A549 (cell line): ENCODE data around the gene ALDH5A1. TPM values are rescaled to one million over a fixed set of nuclear protein-coding genes. Genes with fewer than 3 reads are reported as not detected.

Experiments used
- ATAC-seq, 2 experiments: fragments of 200-7000 bp in 1 of 2; fragments of >200 bp in 1 of 2; cut with Nextera tagmentation in 1 of 2; cut with Tn5 transposase in 1 of 2; 3 replicates each; pipeline versions ENCODE4 v1.8.0 to v1.9.1; 2018 to 2020; ENCODE audit warnings: mild to moderate bottlenecking in 1 of 2, moderate library complexity in 1 of 2
- CTCF ChIA-PET: fragments of 300-600 bp; sonication (Branson Sonifier 250); formaldehyde crosslinking; extraction: SDS; loops from one replicate; lab custom pipeline; 2021; ENCODE audit warnings: antibody characterized with exemption, inconsistent platforms; lab: Yijun Ruan, JAX
- POLR2A ChIA-PET: fragments of 350-600 bp; formaldehyde crosslinking; extraction: SDS; loops from one replicate; lab custom pipeline; 2021; ENCODE audit warnings: antibody characterized with exemption, inconsistent platforms; lab: Yijun Ruan, JAX
- DNase-seq, 2 experiments: peaks; one replicate each; pipeline versions ENCODE4 v3.0.0 to v3.0.0-alpha.2; 2011 to 2016; ENCODE audit warnings: low read depth in 1 of 2, low spot score in 1 of 2
- FAIRE-seq: peaks from 2 replicates; lab custom pipeline; 2011; peaks lifted over from hg19 to GRCh38; lab: Jason Lieb, UNC
- H3K27ac ChIP-seq, 2 experiments: fragments of >200 bp; sonication (Bioruptor Twin); formaldehyde crosslinking; 3 replicates each; pipeline ENCODE4 v1.5.1; 2016 to 2017
- H3K4me1 ChIP-seq: fragments of >200 bp; sonication (Bioruptor Twin); formaldehyde crosslinking; 3 replicates; pipeline ENCODE4 v1.6.1; 2016
- H3K4me2 ChIP-seq: fragments of >200 bp; sonication (Bioruptor Twin); formaldehyde crosslinking; 3 replicates; pipeline ENCODE4 v1.6.1; 2016
- H3K4me3 ChIP-seq: fragments of >200 bp; sonication (Bioruptor Twin); formaldehyde crosslinking; 3 replicates; pipeline ENCODE4 v1.5.1; 2016
- H3K9me3 ChIP-seq: fragments of >200 bp; sonication (Bioruptor Twin); formaldehyde crosslinking; 3 replicates; pipeline ENCODE4 v1.6.1; 2016
- CBX8 ChIP-seq: fragments of 200-600 bp; sonication (generic); IDR thresholded peaks from 2 replicates; pipeline ENCODE4 v1.6.1; 2016
- EHMT2 ChIP-seq: fragments of 200-600 bp; sonication (generic); IDR thresholded peaks from 2 replicates; pipeline ENCODE4 v1.6.1; 2016; ENCODE audit warnings: antibody characterized with exemption, low read depth, mild to moderate bottlenecking, moderate library complexity
- FOSB ChIP-seq: fragments of 250-450 bp; sonication (Bioruptor Pico); IDR thresholded peaks from 2 replicates; pipeline ENCODE4 v1.5.0; 2020; ENCODE audit warnings: mild to moderate bottlenecking, moderate library complexity
- FOSL2 ChIP-seq, 2 experiments: fragments of 450-650 bp in 1 of 2; fragments of >200 bp in 1 of 2; sonication (Bioruptor Twin) in 1 of 2; formaldehyde crosslinking; IDR thresholded peaks; 2 replicates each; pipeline versions ENCODE4 v1.5.0 to v1.6.1; 2016 to 2020; ENCODE audit warnings: mild to moderate bottlenecking in 1 of 2, moderate library complexity in 1 of 2
- FOXS1 ChIP-seq: fragments of 250-450 bp; sonication (Bioruptor Pico); IDR thresholded peaks from 2 replicates; pipeline ENCODE4 v1.5.0; 2020; ENCODE audit warnings: mild to moderate bottlenecking, moderate library complexity
- GATA3 ChIP-seq: IDR thresholded peaks from 2 replicates; pipeline ENCODE4 v1.6.1; 2012; ENCODE audit warnings: borderline replicate concordance
- HES2 ChIP-seq: fragments of >200 bp; sonication (Bioruptor Twin); formaldehyde crosslinking; IDR thresholded peaks from 2 replicates; pipeline ENCODE4 v1.6.1; 2016
- HEYL ChIP-seq: fragments of 250-450 bp; sonication (Bioruptor Pico); IDR thresholded peaks from 2 replicates; pipeline ENCODE4 v1.8.0; 2021; ENCODE audit warnings: mild to moderate bottlenecking, moderate library complexity
- HOXA7 ChIP-seq: fragments of 250-450 bp; sonication (Bioruptor Pico); IDR thresholded peaks from 2 replicates; pipeline ENCODE4 v1.5.0; 2020; ENCODE audit warnings: mild to moderate bottlenecking, moderate library complexity
- HOXB13 ChIP-seq: fragments of 250-450 bp; sonication (Bioruptor Pico); IDR thresholded peaks from 2 replicates; pipeline ENCODE4 v1.5.0; 2020; ENCODE audit warnings: low read depth, mild to moderate bottlenecking, moderate library complexity
- JUN ChIP-seq, 2 experiments: fragments of >200 bp; sonication (Bioruptor Twin); formaldehyde crosslinking; IDR thresholded peaks; 2 replicates in 1 of 2; 3 replicates in 1 of 2; pipeline ENCODE4 v1.6.1; 2016 to 2017
- KDM1A ChIP-seq: fragments of 200-600 bp; sonication (generic); IDR thresholded peaks from 2 replicates; pipeline ENCODE4 v1.6.1; 2016; ENCODE audit warnings: low read depth, mild to moderate bottlenecking
- MYC ChIP-seq: IDR thresholded peaks from 2 replicates; pipeline ENCODE4 v1.6.1; 2012; ENCODE audit warnings: mild to moderate bottlenecking, inconsistent platforms, low read length, improper control_type of control experiment, borderline replicate concordance
- NR3C1 ChIP-seq: fragments of >200 bp; sonication (Bioruptor Twin); formaldehyde crosslinking; IDR thresholded peaks from 3 replicates; pipeline ENCODE4 v1.6.1; 2017
- PBX3 ChIP-seq: IDR thresholded peaks from 2 replicates; pipeline ENCODE4 v1.6.1; 2012
- PHF8 ChIP-seq: fragments of 200-600 bp; sonication (generic); IDR thresholded peaks from 2 replicates; pipeline ENCODE4 v1.6.1; 2016; ENCODE audit warnings: low read depth, mild to moderate bottlenecking, antibody characterized with exemption, moderate library complexity, borderline replicate concordance
- RARB ChIP-seq: fragments of 250-450 bp; sonication (Bioruptor Pico); IDR thresholded peaks from 2 replicates; pipeline ENCODE4 v1.8.0; 2021; ENCODE audit warnings: mild to moderate bottlenecking, moderate library complexity
- ZC3H11A ChIP-seq: fragments of 450-650 bp; IDR thresholded peaks from 2 replicates; pipeline ENCODE4 v1.6.1; 2014; ENCODE audit warnings: antibody characterized with exemption, mild to moderate bottlenecking
- ZFP36 ChIP-seq: fragments of 450-650 bp; IDR thresholded peaks from 2 replicates; pipeline ENCODE4 v1.6.1; 2014; ENCODE audit warnings: borderline replicate concordance; ENCODE audit not compliant: partially characterized antibody
- ZSCAN20 ChIP-seq: fragments of 250-450 bp; sonication (Bioruptor Pico); IDR thresholded peaks from 2 replicates; pipeline ENCODE4 v1.8.0; 2022; ENCODE audit warnings: mild to moderate bottlenecking, moderate library complexity
- WGBS: methylation state at CpG from one replicate; pipeline ENCODE4 v1.1.6; 2017; ENCODE audit errors: missing lambda C conversion rate; 5-methylcytosine and 5-hydroxymethylcytosine counted together
- polyA plus RNA-seq, 4 experiments: library from polyadenylated mRNA; depleted of rRNA in 3 of 4; stranded (reverse); fragments of >200 nt; fragmentation: RNase III in 1 of 4; extraction: RNeasy Plus Mini Kit Qiagen cat#74134 plus additional on column Dnase treatment in 1 of 4; gene quantifications; 2 replicates in 3 of 4; 3 replicates in 1 of 4; pipeline ENCODE4 v1.2.3, GENCODE V29; 2011 to 2017
- TF ChIP-seq, protein P1 (sequence below): fragments of 250-450 bp; sonication (Bioruptor Pico); IDR thresholded peaks from 2 replicates; pipeline ENCODE4 v1.5.0; 2021; ENCODE audit warnings: mild to moderate bottlenecking, moderate library complexity, borderline replicate concordance

ALDH5A1 gene
- polyA plus RNA-seq, 2 of the 4 experiments (the other 2 are of a cell fraction), result 6.9 to 10.9 TPM

DNA sequence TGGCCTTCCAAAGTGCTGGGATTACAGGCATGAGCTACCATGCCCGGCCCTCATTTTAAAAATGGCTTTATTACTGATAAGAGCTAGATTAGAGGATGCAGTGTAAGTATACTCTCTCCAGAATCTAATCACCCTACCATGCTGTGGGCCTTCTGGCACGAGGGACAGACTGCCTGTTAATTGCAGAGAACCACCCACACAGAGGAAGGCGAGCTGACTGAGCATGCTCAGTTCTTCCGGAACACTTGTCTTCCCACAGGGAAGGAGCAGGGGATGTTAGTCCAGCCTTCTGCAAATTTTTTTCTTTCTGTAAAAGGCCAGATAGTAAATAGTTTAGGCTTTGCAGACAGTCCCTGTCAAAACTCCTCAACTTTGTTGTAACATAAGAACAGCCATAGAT lies 48.9 kb downstream of the ALDH5A1 start:
- ATAC-seq, result no peak
- DNase-seq, result no peak
- H3K27ac ChIP-seq, result no peak overlapping the region
- no peaks in the 10 kb centered on the region for H3K4me1 ChIP-seq
- WGBS, result 94% methylated on average over 3 of the region's 4 CpGs
- no peak overlapping the region for H3K4me3 ChIP-seq
- TF ChIP-seq RARB (CRISPR knock-in tag), result no peak
- no peak for TF ChIP-seq JUN (IDR thresholded peaks at IDR 0.05)
- TF ChIP-seq KDM1A, result no peak
- TF ChIP-seq, protein P1, sequence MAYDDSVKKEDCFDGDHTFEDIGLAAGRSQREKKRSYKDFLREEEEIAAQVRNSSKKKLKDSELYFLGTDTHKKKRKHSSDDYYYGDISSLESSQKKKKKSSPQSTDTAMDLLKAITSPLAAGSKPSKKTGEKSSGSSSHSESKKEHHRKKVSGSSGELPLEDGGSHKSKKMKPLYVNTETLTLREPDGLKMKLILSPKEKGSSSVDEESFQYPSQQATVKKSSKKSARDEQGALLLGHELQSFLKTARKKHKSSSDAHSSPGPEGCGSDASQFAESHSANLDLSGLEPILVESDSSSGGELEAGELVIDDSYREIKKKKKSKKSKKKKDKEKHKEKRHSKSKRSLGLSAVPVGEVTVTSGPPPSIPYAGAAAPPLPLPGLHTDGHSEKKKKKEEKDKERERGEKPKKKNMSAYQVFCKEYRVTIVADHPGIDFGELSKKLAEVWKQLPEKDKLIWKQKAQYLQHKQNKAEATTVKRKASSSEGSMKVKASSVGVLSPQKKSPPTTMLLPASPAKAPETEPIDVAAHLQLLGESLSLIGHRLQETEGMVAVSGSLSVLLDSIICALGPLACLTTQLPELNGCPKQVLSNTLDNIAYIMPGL (CRISPR knock-in tag), result no peak
- no peak for TF ChIP-seq HOXB13
- TF ChIP-seq PHF8, result no peak
- no peak for TF ChIP-seq HEYL (CRISPR knock-in tag)
- TF ChIP-seq ZSCAN20 (CRISPR knock-in tag), result no peak
- no peak for TF ChIP-seq FOSL2 (IDR thresholded peaks at IDR 0.05)
- no peak for TF ChIP-seq FOSL2 (CRISPR knock-in tag; IDR thresholded peaks at IDR 0.05)
- no peak for TF ChIP-seq NR3C1
- no peak for TF ChIP-seq FOXS1 (CRISPR knock-in tag)
- no peak for TF ChIP-seq GATA3
- no peak for TF ChIP-seq ZC3H11A
- no peak for TF ChIP-seq HES2
- H3K9me3 ChIP-seq, result no peaks in the 10 kb centered on the region
- no peak overlapping the region for H3K4me2 ChIP-seq
- POLR2A ChIA-PET, result no interaction called here
- FAIRE-seq, result no peak
- CTCF ChIA-PET, result interaction anchor here (1.2 kb wide), 1 partner anchor 7 kb away, joined by 5 read pairs; no protein-coding TSS in a partner anchor

GRCh38 chr6:24545183-24545582 lies 50.4 kb downstream of the ALDH5A1 start:
- no peak for TF ChIP-seq FOSB (CRISPR knock-in tag)
- TF ChIP-seq HOXA7 (CRISPR knock-in tag), result no peak
- Histone ChIP-seq H3K27ac (no peak overlapping the region), H3K9me3 (no peaks in the 10 kb centered on the region), H3K4me1 (no peaks in the 10 kb centered on the region), H3K4me2 (no peak overlapping the region), H3K4me3 (no peak overlapping the region)
- ChIA-PET POLR2A (no interaction called here), CTCF (interaction anchor here (1.0 kb wide), 1 partner anchor 24 kb away, joined by 3 read pairs; no protein-coding TSS in a partner anchor)
- FAIRE-seq (no peak), DNase-seq (no peak), ATAC-seq (no peak)
- WGBS, result 95% methylated on average over 3 of the region's 3 CpGs

- TF ChIP-seq FOSB (CRISPR knock-in tag) (no peak), MYC (no peak), EHMT2 (no peak), PBX3 (no peak), ZFP36 (no peak), HES2 (no peak), PHF8 (no peak), CBX8 (no peak)
- H3K27ac ChIP-seq, result no peak overlapping the region
- POLR2A ChIA-PET, result no interaction called here
- FAIRE-seq (no peak), ATAC-seq (no peak), DNase-seq (no peak)
- 86% methylated on average over 3 of the region's 3 CpGs for WGBS
- H3K4me1 ChIP-seq, result no peaks in the 10 kb centered on the region
- H3K9me3 ChIP-seq, result no peaks in the 10 kb centered on the region
- H3K4me3 ChIP-seq, result no peak overlapping the region
- H3K4me2 ChIP-seq, result no peak overlapping the region
- CTCF ChIA-PET, result interaction anchor here (1.0 kb wide), 1 partner anchor 24 kb away, joined by 3 read pairs; no protein-coding TSS in a partner anchor
These were observed 50.9 kb downstream of the ALDH5A1 start for GRCh38 chr6:24545691-24546090.
